PC-9 (cell line): ENCODE data around the gene NCR3LG1. TPM values are rescaled to one million over a fixed set of nuclear protein-coding genes. Genes with fewer than 3 reads are reported as not detected.

Source experiments
- BruUV-seq: library from RNA; stranded (reverse); fragments of 400-500 nt; replicated peaks from 2 replicates; lab custom pipeline; 2021; lab: Mats Ljungman, UMichigan
- CTCF ChIA-PET: fragments of 300-600 bp; sonication (Branson Sonifier 250); formaldehyde crosslinking; loops from one replicate; lab custom pipeline; 2022; ENCODE audit warnings: antibody characterized with exemption; lab: Charles Lee
- POLR2A ChIA-PET: fragments of 300-600 bp; sonication (Branson Sonifier 250); formaldehyde crosslinking; loops from one replicate; lab custom pipeline; 2022; ENCODE audit warnings: antibody characterized with exemption; ENCODE audit not compliant: unreplicated experiment; lab: Charles Lee
- DNase-seq, 2 experiments: peaks; one replicate each; pipeline versions ENCODE4 v3.0.0 to v3.0.0-alpha.2; 2015 to 2022; ENCODE audit warnings: mixed read lengths in 1 of 2
- H2AFZ ChIP-seq: fragments of 200-600 bp; sonication (generic); 2 replicates; pipeline ENCODE4 v1.8.1; 2017; ENCODE audit warnings: antibody characterized with exemption
- H3F3A ChIP-seq: fragments of 200-600 bp; sonication (generic); 2 replicates; pipeline ENCODE4 v1.8.1; 2017; ENCODE audit warnings: antibody characterized with exemption, mild to moderate bottlenecking, low read depth; ENCODE audit not compliant: insufficient read depth
- H3K27ac ChIP-seq: fragments of 200-600 bp; sonication (generic); 2 replicates; pipeline ENCODE4 v1.6.1; 2016; ENCODE audit warnings: mixed run types
- H3K27me3 ChIP-seq: fragments of 200-600 bp; sonication (generic); 2 replicates; pipeline ENCODE4 v1.6.1; 2016; ENCODE audit warnings: low read depth, mixed run types; ENCODE audit not compliant: insufficient read depth
- H3K36me3 ChIP-seq: fragments of 200-600 bp; sonication (generic); 2 replicates; pipeline ENCODE4 v1.6.1; 2016; ENCODE audit warnings: low read depth, mixed run types
- H3K4me1 ChIP-seq: fragments of 200-600 bp; sonication (generic); replicated peaks from 2 replicates; pipeline ENCODE4 v1.6.1; 2016; ENCODE audit warnings: mixed run types; ENCODE audit not compliant: insufficient read depth
- H3K4me2 ChIP-seq: fragments of 200-600 bp; sonication (generic); 2 replicates; pipeline ENCODE4 v1.6.1; 2017; ENCODE audit warnings: mixed run types
- H3K4me3 ChIP-seq: fragments of 200-600 bp; sonication (generic); 2 replicates; pipeline ENCODE4 v1.6.1; 2016; ENCODE audit warnings: mixed run types
- H3K79me2 ChIP-seq: fragments of 200-600 bp; sonication (generic); 2 replicates; pipeline ENCODE4 v1.6.1; 2017; ENCODE audit warnings: low read depth, mixed run types
- H3K9me2 ChIP-seq: fragments of 200-600 bp; sonication (generic); 2 replicates; pipeline ENCODE4 v1.8.1; 2017; ENCODE audit warnings: mild to moderate bottlenecking; ENCODE audit not compliant: insufficient read depth
- H3K9me3 ChIP-seq: fragments of 200-600 bp; sonication (generic); 2 replicates; pipeline ENCODE4 v1.8.1; 2016; ENCODE audit warnings: low read depth; ENCODE audit not compliant: insufficient read depth
- H4K20me1 ChIP-seq: fragments of 200-600 bp; sonication (generic); 2 replicates; pipeline ENCODE4 v1.8.1; 2017; ENCODE audit not compliant: insufficient read depth
- CTCF ChIP-seq: fragments of 200-600 bp; sonication (generic); conservative IDR thresholded peaks from 2 replicates; pipeline ENCODE4 v1.6.1; 2017; ENCODE audit warnings: mixed run types, antibody characterized with exemption, mild to moderate bottlenecking, moderate library complexity
- EZH2 ChIP-seq: fragments of 200-600 bp; sonication (generic); IDR thresholded peaks from 2 replicates; pipeline ENCODE4 v1.8.0; 2017; ENCODE audit warnings: antibody characterized with exemption, low read depth
- intact Hi-C: fragments of 100-400 bp; cut with micrococcal nuclease; formaldehyde crosslinking; loops from one replicate; pipeline ENCODE4 v1.10.0; 2022; ENCODE audit not compliant: unreplicated experiment
- total RNA-seq: library from RNA; stranded (reverse); gene quantifications from 2 replicates; pipeline ENCODE4 v1.2.3, GENCODE V29; 2021

Gene NCR3LG1
- total RNA-seq, 1 experiment from 2014 or later = 0.33 TPM

GRCh38 chr11:17410606-17411379 lies 59.2 kb downstream of the NCR3LG1 start:
- CTCF ChIA-PET = no interaction called here

GRCh38 chr11:17411418-17411817 lies 59.8 kb downstream of the NCR3LG1 start:
- ChIA-PET CTCF (no interaction called here), POLR2A (no interaction called here)
- no peaks in the 10 kb centered on the region for H4K20me1 ChIP-seq
- H3K4me1 ChIP-seq = no peaks in the 10 kb centered on the region
- no peaks in the 10 kb centered on the region for H3K9me2 ChIP-seq
- no peaks in the 10 kb centered on the region for H3K36me3 ChIP-seq
- no peak overlapping the region for H3K4me3 ChIP-seq
- no peak overlapping the region for H3K4me2 ChIP-seq
- H2AFZ ChIP-seq = no peak overlapping the region
- intact Hi-C loops = no loop called here
- H3K79me2 ChIP-seq = no peaks in the 10 kb centered on the region
- no peaks in the 10 kb centered on the region for H3F3A ChIP-seq
- no peak for TF ChIP-seq CTCF
- no peak for TF ChIP-seq EZH2
- DNase-seq = no peak
- H3K27me3 ChIP-seq = peaks cover 69% of the 10 kb centered on the region
- BruUV-seq = no TSS peak
- H3K9me3 ChIP-seq = no peaks in the 10 kb centered on the region
- H3K27ac ChIP-seq = no peak overlapping the region

More at GRCh38 chr11:17410606-17411379, 59.2 kb downstream of the NCR3LG1 start:
- H3F3A ChIP-seq = no peaks in the 10 kb centered on the region
- no peaks in the 10 kb centered on the region for H3K79me2 ChIP-seq
- DNase-seq = no peak
- TF ChIP-seq EZH2 = no peak
- TF ChIP-seq CTCF = no peak
- H4K20me1 ChIP-seq = no peaks in the 10 kb centered on the region
- H3K4me3 ChIP-seq = no peak overlapping the region
- H3K9me3 ChIP-seq = no peaks in the 10 kb centered on the region
- no peak overlapping the region for H3K4me2 ChIP-seq
- POLR2A ChIA-PET = no interaction called here
- no peaks in the 10 kb centered on the region for H3K9me2 ChIP-seq
- H3K4me1 ChIP-seq = no peaks in the 10 kb centered on the region
- peaks cover 62% of the 10 kb centered on the region for H3K27me3 ChIP-seq
- H3K36me3 ChIP-seq = no peaks in the 10 kb centered on the region
- H2AFZ ChIP-seq = no peak overlapping the region
- H3K27ac ChIP-seq = no peak overlapping the region
- intact Hi-C loops = no loop called here
- no TSS peak for BruUV-seq

GRCh38 chr11:17412488-17413180 lies 61.0 kb downstream of the NCR3LG1 start:
- H3K4me3 ChIP-seq = no peak overlapping the region
- DNase-seq = no peak
- intact Hi-C loops = no loop called here
- no peaks in the 10 kb centered on the region for H4K20me1 ChIP-seq
- TF ChIP-seq CTCF (no peak), EZH2 (no peak)
- H3K4me1 ChIP-seq = no peaks in the 10 kb centered on the region
- H3K27me3 ChIP-seq = peaks cover 76% of the 10 kb centered on the region
- no peak overlapping the region for H2AFZ ChIP-seq
- H3K9me2 ChIP-seq = no peaks in the 10 kb centered on the region
- no TSS peak for BruUV-seq
- no peaks in the 10 kb centered on the region for H3F3A ChIP-seq
- CTCF ChIA-PET = no interaction called here
- H3K4me2 ChIP-seq = no peak overlapping the region
- no peaks in the 10 kb centered on the region for H3K9me3 ChIP-seq
- H3K79me2 ChIP-seq = no peaks in the 10 kb centered on the region
- no peaks in the 10 kb centered on the region for H3K36me3 ChIP-seq
- H3K27ac ChIP-seq = no peak overlapping the region
- POLR2A ChIA-PET = no interaction called here
